BJ (cell line): ENCODE measurements around the gene ACLY. TPM values are rescaled to one million over a fixed set of nuclear protein-coding genes. Genes with fewer than 3 reads are reported as not detected.

Source experiments
- CTCF ChIA-PET: fragments of 350-600 bp; formaldehyde crosslinking; extraction: SDS; loops from one replicate; lab custom pipeline; 2021; ENCODE audit warnings: antibody characterized with exemption, inconsistent platforms; lab: Yijun Ruan, JAX
- POLR2A ChIA-PET: fragments of 300-600 bp; sonication (Branson Sonifier 250); formaldehyde crosslinking; extraction: SDS; loops from one replicate; lab custom pipeline; 2021; ENCODE audit warnings: antibody characterized with exemption; lab: Charles Lee
- DNase-seq: peaks from one replicate; pipeline ENCODE4 v3.0.0-alpha.2; 2011; ENCODE audit warnings: low read depth
- H3K27me3 ChIP-seq: 2 replicates; pipeline ENCODE4 v1.6.0; 2011; ENCODE audit warnings: low read length; ENCODE audit not compliant: control insufficient read depth, insufficient read depth
- H3K36me3 ChIP-seq: 2 replicates; pipeline ENCODE4 v1.5.1; 2011; ENCODE audit warnings: low read length; ENCODE audit not compliant: control insufficient read depth, insufficient read depth
- H3K4me3 ChIP-seq: 2 replicates; pipeline ENCODE4 v1.5.1; 2011; ENCODE audit warnings: low read depth, mild to moderate bottlenecking, control low read depth, low read length
- polyA plus RNA-seq: library from polyadenylated mRNA; depleted of rRNA; stranded (reverse); fragments of >200 nt; gene quantifications from 2 replicates; pipeline ENCODE4 v1.2.3, GENCODE V29; 2011
- TF ChIP-seq, protein P1 (sequence below): IDR thresholded peaks from 2 replicates; pipeline ENCODE4 v1.5.1; 2011; ENCODE audit warnings: low read depth, mild to moderate bottlenecking, control low read depth, inconsistent platforms, low read length, moderate library complexity; ENCODE audit not compliant: insufficient read depth

Gene ACLY
- polyA plus RNA-seq, 1 experiment, result 170 TPM

DNA sequence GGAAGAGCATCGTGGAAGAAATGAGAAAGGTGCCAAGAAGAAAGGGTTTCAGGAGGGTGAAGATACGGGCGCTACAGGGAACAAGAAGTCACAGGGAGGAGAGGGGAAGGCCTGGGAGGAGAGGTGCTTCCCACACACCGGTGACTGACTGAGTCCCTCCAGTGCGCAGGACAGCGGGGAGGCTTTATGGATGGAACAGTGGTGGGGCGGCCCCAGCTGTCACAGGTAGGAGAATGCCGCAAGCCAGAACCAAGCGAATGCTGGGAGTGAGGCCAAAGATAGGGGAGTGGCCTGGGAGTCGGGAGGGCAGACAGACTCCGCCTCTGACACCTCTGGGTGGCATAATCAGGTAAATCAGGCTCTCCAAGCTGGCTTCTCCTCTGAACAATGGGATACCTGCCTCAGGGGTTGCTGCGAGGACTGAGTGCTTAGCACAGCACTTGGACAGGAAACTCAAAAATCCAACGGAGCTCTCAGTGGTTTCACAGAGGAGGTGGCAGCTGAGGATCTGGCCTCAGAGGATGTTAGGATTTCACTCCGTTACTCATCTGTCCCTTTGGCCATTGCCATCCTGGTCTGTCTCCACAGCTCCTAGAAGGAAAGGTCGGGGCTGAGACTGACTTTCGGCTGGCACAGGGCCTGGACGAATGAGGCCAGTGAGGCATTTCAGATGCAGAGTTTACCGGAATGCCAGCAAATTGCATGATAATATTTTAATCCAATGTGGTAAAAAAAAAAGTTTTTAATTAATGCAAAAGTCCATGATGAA lies 47.1 kb upstream of the ACLY start:
- Histone ChIP-seq H3K36me3 (peaks cover 9% of the 10 kb centered on the region), H3K27me3 (no peaks in the 10 kb centered on the region), H3K4me3 (peak overlapping the region; percentile 92)
- TF ChIP-seq, protein P1, sequence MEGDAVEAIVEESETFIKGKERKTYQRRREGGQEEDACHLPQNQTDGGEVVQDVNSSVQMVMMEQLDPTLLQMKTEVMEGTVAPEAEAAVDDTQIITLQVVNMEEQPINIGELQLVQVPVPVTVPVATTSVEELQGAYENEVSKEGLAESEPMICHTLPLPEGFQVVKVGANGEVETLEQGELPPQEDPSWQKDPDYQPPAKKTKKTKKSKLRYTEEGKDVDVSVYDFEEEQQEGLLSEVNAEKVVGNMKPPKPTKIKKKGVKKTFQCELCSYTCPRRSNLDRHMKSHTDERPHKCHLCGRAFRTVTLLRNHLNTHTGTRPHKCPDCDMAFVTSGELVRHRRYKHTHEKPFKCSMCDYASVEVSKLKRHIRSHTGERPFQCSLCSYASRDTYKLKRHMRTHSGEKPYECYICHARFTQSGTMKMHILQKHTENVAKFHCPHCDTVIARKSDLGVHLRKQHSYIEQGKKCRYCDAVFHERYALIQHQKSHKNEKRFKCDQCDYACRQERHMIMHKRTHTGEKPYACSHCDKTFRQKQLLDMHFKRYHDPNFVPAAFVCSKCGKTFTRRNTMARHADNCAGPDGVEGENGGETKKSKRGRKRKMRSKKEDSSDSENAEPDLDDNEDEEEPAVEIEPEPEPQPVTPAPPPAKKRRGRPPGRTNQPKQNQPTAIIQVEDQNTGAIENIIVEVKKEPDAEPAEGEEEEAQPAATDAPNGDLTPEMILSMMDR, result no peak
- ChIA-PET POLR2A (interaction anchor here (0.6 to 1.0 kb wide), 6 partner anchors 9 to 829 kb away, joined by 3 to 11 read pairs (median 4); partner anchors contain the start of genes DNAJC7 and ODAD4), CTCF (interaction anchor here (0.8 to 10.2 kb wide), 12 partner anchors 8 to 150 kb away, joined by 3 to 163 read pairs (median 3); partner anchors contain the start of genes DHX58, DNAJC7, KAT2A and NKIRAS2)
- no peak for DNase-seq

DNA sequence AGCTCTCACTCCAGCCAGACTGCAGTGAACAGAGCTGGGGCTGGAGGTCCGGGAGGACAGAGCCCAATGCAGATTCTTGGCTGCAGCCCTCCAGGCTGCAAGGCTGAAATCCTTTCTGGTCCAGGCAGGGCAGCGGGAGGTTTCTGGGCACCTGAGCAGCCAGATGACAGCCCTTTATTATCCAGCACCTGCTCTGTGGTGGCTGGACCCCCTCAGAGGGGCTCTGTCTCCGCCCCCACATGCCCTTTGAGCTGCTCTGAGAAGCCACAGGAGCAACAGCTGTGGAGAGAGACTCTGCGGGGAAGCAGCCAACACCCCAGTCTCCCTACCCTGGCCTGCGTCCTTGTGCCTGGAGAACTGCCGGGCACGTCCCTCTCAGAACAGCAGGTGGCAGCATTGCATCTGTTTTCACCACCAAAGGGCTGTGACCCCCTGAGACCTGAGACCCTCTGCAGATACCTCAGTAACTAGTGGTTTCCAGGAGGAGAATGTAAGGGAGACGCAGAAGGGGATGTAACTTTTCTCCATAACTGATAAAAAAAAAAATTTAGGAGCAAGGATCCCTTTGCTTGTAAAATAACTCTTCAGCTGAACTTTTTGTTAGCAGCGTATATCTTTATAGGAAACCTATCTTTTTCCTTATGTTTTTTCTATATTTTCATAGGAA lies 44.1 kb upstream of the ACLY start:
- no peak for DNase-seq
- TF ChIP-seq, protein P1, result peak; percentile 89
- H3K4me3 ChIP-seq, result no peak overlapping the region
- no peaks in the 10 kb centered on the region for H3K27me3 ChIP-seq
- H3K36me3 ChIP-seq, result peaks cover under 1% of the 10 kb centered on the region; the same call in 1 of the 2 replicates
- ChIA-PET CTCF (interaction anchor here (0.6 to 10.2 kb wide), 39 partner anchors 9 to 994 kb away, joined by 3 to 163 read pairs (median 4); partner anchors contain the start of genes DHX58, DNAJC7, KAT2A and NKIRAS2), POLR2A (no interaction called here)

DNA sequence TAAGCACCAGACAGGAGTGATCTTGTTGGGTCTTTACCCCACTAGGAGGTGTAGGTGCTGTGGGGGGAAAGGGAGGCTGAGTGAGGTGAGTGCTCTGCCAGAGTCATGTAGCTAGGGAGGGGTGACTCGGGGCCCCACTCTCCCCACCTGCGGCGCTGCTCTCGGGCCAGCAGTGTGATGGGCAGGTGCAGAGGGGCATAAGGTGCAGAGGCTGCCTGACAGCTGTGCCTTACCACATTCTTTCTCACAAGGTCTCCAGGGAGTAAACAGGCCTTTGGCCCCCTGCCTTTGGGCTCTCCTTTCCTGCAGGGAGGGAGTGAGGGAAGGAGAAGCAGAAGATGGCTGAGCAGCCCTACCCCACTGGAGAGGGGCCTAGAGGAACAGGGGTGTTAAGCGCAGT lies 43.4 kb upstream of the ACLY start:
- ChIA-PET CTCF (interaction anchor here (0.6 to 10.2 kb wide), 14 partner anchors 8 to 1455 kb away, joined by 3 to 163 read pairs (median 5); partner anchors contain the start of genes DHX58, DNAJC7, KAT2A and NKIRAS2), POLR2A (no interaction called here)
- H3K27me3 ChIP-seq, result no peaks in the 10 kb centered on the region
- TF ChIP-seq, protein P1, result no peak
- no peaks in the 10 kb centered on the region for H3K36me3 ChIP-seq
- no peak for DNase-seq
- no peak overlapping the region for H3K4me3 ChIP-seq

DNA sequence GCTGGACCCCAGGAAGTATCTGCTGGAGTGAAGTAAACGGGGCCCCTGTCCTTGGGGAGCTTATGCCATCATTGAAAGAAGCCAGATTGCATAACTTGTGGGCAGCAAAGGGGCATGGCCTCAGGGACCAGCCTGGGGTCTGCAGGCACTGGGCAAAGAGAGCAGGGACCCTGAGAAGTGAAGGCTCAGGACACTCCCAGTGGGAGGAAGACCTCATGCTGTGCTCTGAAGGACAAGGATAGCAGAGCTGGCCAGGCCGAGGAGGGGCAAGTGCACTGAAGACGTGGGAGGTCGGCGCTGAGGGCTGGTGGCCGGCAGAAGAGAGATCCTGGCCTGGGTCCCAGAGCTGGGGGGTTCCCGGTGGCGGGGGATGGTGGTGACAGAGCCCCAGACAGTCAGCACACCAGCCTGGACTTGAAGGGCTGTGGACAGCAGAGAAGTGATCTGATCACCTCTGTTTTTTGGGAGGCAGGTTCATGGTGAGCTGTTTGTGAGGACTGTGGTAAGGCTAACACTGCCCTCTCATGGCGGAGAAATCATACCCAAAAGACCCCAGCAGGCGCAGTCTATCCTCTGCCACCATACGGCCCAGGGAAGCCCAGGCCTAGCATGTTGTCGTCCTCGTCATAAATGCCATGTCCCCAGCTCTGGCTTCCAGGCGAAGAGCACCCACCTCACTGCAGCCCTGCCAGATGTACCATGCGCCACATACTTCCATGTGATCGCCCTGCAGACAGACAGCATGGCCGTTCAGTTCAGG lies 40.8 kb upstream of the ACLY start:
- TF ChIP-seq, protein P1, result peak; percentile 52
- H3K27me3 ChIP-seq, result no peaks in the 10 kb centered on the region
- no peaks in the 10 kb centered on the region for H3K36me3 ChIP-seq
- ChIA-PET POLR2A (interaction anchor here (0.6 kb wide), 2 partner anchors 123 to 255 kb away, joined by 5 read pairs; no protein-coding TSS in a partner anchor), CTCF (interaction anchor here (0.6 to 10.2 kb wide), 25 partner anchors 14 to 270 kb away, joined by 3 to 163 read pairs (median 4); partner anchors contain the start of genes ACLY, DHX58, KAT2A and NKIRAS2)
- no peak for DNase-seq
- H3K4me3 ChIP-seq, result no peak overlapping the region
